ENCODE measurements around the gene CTDP1.

CTDP1 gene

GRCh38 chr18:79737426-79737825 is 57.8 kb downstream of the CTDP1 start:
- no peak for TF ChIP-seq ZNF843 (tag by site-specific recombination; IDR thresholded peaks at IDR 0.05)
- no peak for TF ChIP-seq ZNF140 (tag by site-specific recombination; IDR thresholded peaks at IDR 0.05)
- TF ChIP-seq ZNF416 (tag by site-specific recombination; IDR thresholded peaks at IDR 0.05), result no peak
- TF ChIP-seq ZBTB10 (tag by site-specific recombination; IDR thresholded peaks at IDR 0.05), result no peak
- no peak for TF ChIP-seq ZNF707 (tag by site-specific recombination; IDR thresholded peaks at IDR 0.05)
- TF ChIP-seq ZNF114 (tag by site-specific recombination; IDR thresholded peaks at IDR 0.05), result no peak
- TF ChIP-seq, protein P1, sequence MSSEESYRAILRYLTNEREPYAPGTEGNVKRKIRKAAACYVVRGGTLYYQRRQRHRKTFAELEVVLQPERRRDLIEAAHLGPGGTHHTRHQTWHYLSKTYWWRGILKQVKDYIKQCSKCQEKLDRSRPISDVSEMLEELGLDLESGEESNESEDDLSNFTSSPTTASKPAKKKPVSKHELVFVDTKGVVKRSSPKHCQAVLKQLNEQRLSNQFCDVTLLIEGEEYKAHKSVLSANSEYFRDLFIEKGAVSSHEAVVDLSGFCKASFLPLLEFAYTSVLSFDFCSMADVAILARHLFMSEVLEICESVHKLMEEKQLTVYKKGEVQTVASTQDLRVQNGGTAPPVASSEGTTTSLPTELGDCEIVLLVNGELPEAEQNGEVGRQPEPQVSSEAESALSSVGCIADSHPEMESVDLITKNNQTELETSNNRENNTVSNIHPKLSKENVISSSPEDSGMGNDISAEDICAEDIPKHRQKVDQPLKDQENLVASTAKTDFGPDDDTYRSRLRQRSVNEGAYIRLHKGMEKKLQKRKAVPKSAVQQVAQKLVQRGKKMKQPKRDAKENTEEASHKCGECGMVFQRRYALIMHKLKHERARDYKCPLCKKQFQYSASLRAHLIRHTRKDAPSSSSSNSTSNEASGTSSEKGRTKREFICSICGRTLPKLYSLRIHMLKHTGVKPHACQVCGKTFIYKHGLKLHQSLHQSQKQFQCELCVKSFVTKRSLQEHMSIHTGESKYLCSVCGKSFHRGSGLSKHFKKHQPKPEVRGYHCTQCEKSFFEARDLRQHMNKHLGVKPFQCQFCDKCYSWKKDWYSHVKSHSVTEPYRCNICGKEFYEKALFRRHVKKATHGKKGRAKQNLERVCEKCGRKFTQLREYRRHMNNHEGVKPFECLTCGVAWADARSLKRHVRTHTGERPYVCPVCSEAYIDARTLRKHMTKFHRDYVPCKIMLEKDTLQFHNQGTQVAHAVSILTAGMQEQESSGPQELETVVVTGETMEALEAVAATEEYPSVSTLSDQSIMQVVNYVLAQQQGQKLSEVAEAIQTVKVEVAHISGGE (tag by site-specific recombination; conservative IDR thresholded peaks at IDR 0.05; ENCODE audit: low read depth), result no peak
- TF ChIP-seq WT1 (tag by site-specific recombination; IDR thresholded peaks at IDR 0.05), result no peak
- POLR2A ChIA-PET, result no interaction called here
- H3K4me1 ChIP-seq (ENCODE audit: control insufficient read depth, insufficient read depth, low read length), result no peaks in the 10 kb centered on the region
- CTCF ChIA-PET, result interaction anchor here (0.6 to 0.9 kb wide), 2 partner anchors 10 to 61 kb away, joined by 3 read pairs; partner anchors contain the start of gene KCNG2
- H3K9me3 ChIP-seq (ENCODE audit: control insufficient read depth, insufficient read depth, low read depth, low read length), result no peaks in the 10 kb centered on the region
- H3K4me3 ChIP-seq (ENCODE audit: low read depth, low read length), result no peak overlapping the region
- H3K36me3 ChIP-seq (ENCODE audit: control insufficient read depth in 2 of 2, insufficient read depth in 1 of 2, low read length in 2 of 2), result peaks cover 0 to 58% of the 10 kb centered on the region in 2 experiments; a peak in 1 of 3 replicates
- H3K27ac ChIP-seq (ENCODE audit: extremely low read depth, low read depth, low read length), result no peak overlapping the region

- POLR2A ChIA-PET, result no interaction called here
- Histone ChIP-seq H3K4me1 (ENCODE audit: control insufficient read depth, insufficient read depth, low read length) (no peaks in the 10 kb centered on the region), H3K4me3 (ENCODE audit: low read depth, low read length) (no peak overlapping the region), H3K9me3 (ENCODE audit: control insufficient read depth, insufficient read depth, low read depth, low read length) (no peaks in the 10 kb centered on the region), H3K36me3 (ENCODE audit: control insufficient read depth in 2 of 2, insufficient read depth in 1 of 2, low read length in 2 of 2) (peaks cover 0 to 51% of the 10 kb centered on the region in 2 experiments; a peak in 1 of 3 replicates), H3K27ac (ENCODE audit: extremely low read depth, low read depth, low read length) (no peak overlapping the region)
- CTCF ChIA-PET, result interaction anchor here (0.9 kb wide), 1 partner anchor 9 kb away, joined by 3 read pairs; no protein-coding TSS in a partner anchor
- no peak for TF ChIP-seq ZNF747 (tag by site-specific recombination; IDR thresholded peaks at IDR 0.05)
- no peak for TF ChIP-seq ZNF677 (tag by site-specific recombination; IDR thresholded peaks at IDR 0.05)
- no peak for TF ChIP-seq SCRT2 (tag by site-specific recombination; IDR thresholded peaks at IDR 0.05)
- no peak for TF ChIP-seq PRDM10 (tag by site-specific recombination; IDR thresholded peaks at IDR 0.05)
- no peak for TF ChIP-seq ZFP69B (tag by site-specific recombination; IDR thresholded peaks at IDR 0.05)
- TF ChIP-seq BCL11B (tag by site-specific recombination; IDR thresholded peaks at IDR 0.05; ENCODE audit: low read depth), result no peak
- TF ChIP-seq AEBP2 (tag by site-specific recombination; IDR thresholded peaks at IDR 0.05; ENCODE audit: borderline replicate concordance), result no peak
- no peak for TF ChIP-seq KLF10 (tag by site-specific recombination; IDR thresholded peaks at IDR 0.05)
- TF ChIP-seq, protein P2, sequence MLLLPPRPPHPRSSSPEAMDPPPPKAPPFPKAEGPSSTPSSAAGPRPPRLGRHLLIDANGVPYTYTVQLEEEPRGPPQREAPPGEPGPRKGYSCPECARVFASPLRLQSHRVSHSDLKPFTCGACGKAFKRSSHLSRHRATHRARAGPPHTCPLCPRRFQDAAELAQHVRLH (tag by site-specific recombination; IDR thresholded peaks at IDR 0.05), result no peak
- no peak for TF ChIP-seq ZNF26 (tag by site-specific recombination; IDR thresholded peaks at IDR 0.05)
- TF ChIP-seq ZNF121 (tag by site-specific recombination; IDR thresholded peaks at IDR 0.05), result no peak
Observed at GRCh38 chr18:79738041-79738461, 58.4 kb downstream of the CTDP1 start.

Data from HEK293 (cell line).